Endothelial cell of umbilical vein (primary cell): ENCODE measurements around the gene C17orf50. TPM values are rescaled to one million over a fixed set of nuclear protein-coding genes. Genes with fewer than 3 reads are reported as not detected.

Experiments
- BruUV-seq: library from RNA; stranded (reverse); fragments of 400-500 nt; replicated peaks from 2 replicates; lab custom pipeline; 2021; lab: Mats Ljungman, UMichigan
- CTCF ChIA-PET: fragments of 300-600, 350-600 bp; sonication (Branson Sonifier 250); formaldehyde crosslinking; loops from one replicate; lab custom pipeline; 2021; ENCODE audit warnings: antibody characterized with exemption, inconsistent platforms; lab: Charles Lee
- POLR2A ChIA-PET: fragments of 300-600, 350-600 bp; sonication (Branson Sonifier 250); formaldehyde crosslinking; loops from one replicate; lab custom pipeline; 2021; ENCODE audit warnings: antibody characterized with exemption, inconsistent platforms; lab: Charles Lee
- DNase-seq: peaks from one replicate; pipeline ENCODE4 v3.0.0-alpha.2; 2011; ENCODE audit warnings: low read depth, low spot score
- FAIRE-seq: peaks from 2 replicates; lab custom pipeline; 2011; peaks lifted over from hg19 to GRCh38; lab: Jason Lieb, UNC
- H2AFZ ChIP-seq: 2 replicates; pipeline ENCODE4 v1.6.0; 2012; ENCODE audit warnings: low read depth, low read length, control low read depth, inconsistent platforms
- H3K27ac ChIP-seq: 2 replicates; pipeline ENCODE4 v1.5.1; 2011; ENCODE audit warnings: low read depth, mild to moderate bottlenecking, control low read depth, low read length, moderate library complexity; ENCODE audit not compliant: insufficient read depth
- H3K27me3 ChIP-seq, 2 experiments: 2 replicates each; pipeline versions ENCODE4 v1.6.0 to v1.6.1; 2011; ENCODE audit warnings: low read length in 2 of 2, mixed read lengths in 1 of 2; ENCODE audit not compliant: control insufficient read depth in 2 of 2, insufficient read depth in 2 of 2
- H3K36me3 ChIP-seq, 2 experiments: 2 replicates in 1 of 2; 3 replicates in 1 of 2; pipeline ENCODE4 v1.5.1; 2011; ENCODE audit warnings: low read length in 2 of 2, mild to moderate bottlenecking in 1 of 2, moderate library complexity in 1 of 2; ENCODE audit not compliant: control insufficient read depth in 2 of 2, insufficient read depth in 2 of 2; ENCODE audit errors: extremely low read depth in 1 of 2
- H3K4me1 ChIP-seq: 3 replicates; pipeline ENCODE4 v1.5.1; 2011; ENCODE audit warnings: mild to moderate bottlenecking, low read length; ENCODE audit not compliant: control insufficient read depth, insufficient read depth; ENCODE audit errors: extremely low read depth
- H3K4me2 ChIP-seq: 2 replicates; pipeline ENCODE4 v1.6.1; 2011; ENCODE audit warnings: low read length, control low read depth, mixed read lengths; ENCODE audit not compliant: insufficient read depth
- H3K4me3 ChIP-seq, 3 experiments: fragments of 200-600 bp in 1 of 3; sonication (generic), shearing (Covaris generic) in 1 of 3; replicated peaks in 1 of 3; 2 replicates each; pipeline ENCODE4 v1.5.1; 2011 to 2016; ENCODE audit warnings: control low read depth in 3 of 3, low read length in 3 of 3, mild to moderate bottlenecking in 2 of 3, inconsistent platforms in 1 of 3, low read depth in 1 of 3, moderate library complexity in 1 of 3; ENCODE audit not compliant: insufficient read depth in 1 of 3
- H3K79me2 ChIP-seq: 2 replicates; pipeline ENCODE4 v1.6.0; 2012; ENCODE audit warnings: low read length, inconsistent platforms; ENCODE audit not compliant: control insufficient read depth, insufficient read depth
- H3K9ac ChIP-seq: replicated peaks from 2 replicates; pipeline ENCODE3; 2011; ENCODE audit warnings: low read length, control low read depth; ENCODE audit not compliant: insufficient read depth; ENCODE audit errors: extremely low read depth
- H3K9me1 ChIP-seq: replicated peaks from 3 replicates; pipeline ENCODE4 v1.6.0; 2011; ENCODE audit warnings: mild to moderate bottlenecking, low read length; ENCODE audit not compliant: control insufficient read depth, insufficient read depth; ENCODE audit errors: extremely low read depth
- H3K9me3 ChIP-seq: replicated peaks from 2 replicates; pipeline ENCODE4 v1.5.1; 2012; ENCODE audit warnings: low read length, inconsistent platforms; ENCODE audit not compliant: control insufficient read depth, insufficient read depth
- H4K20me1 ChIP-seq: replicated peaks from 2 replicates; pipeline ENCODE3; 2011; ENCODE audit warnings: mild to moderate bottlenecking, low read length; ENCODE audit not compliant: control insufficient read depth, insufficient read depth; ENCODE audit errors: extremely low read depth
- EZH2 ChIP-seq: IDR thresholded peaks from 2 replicates; pipeline ENCODE4 v1.6.1; 2012; ENCODE audit warnings: borderline replicate concordance, low read depth, mild to moderate bottlenecking, moderate library complexity, low read length, inconsistent platforms; ENCODE audit not compliant: severe bottlenecking
- FOS ChIP-seq: IDR thresholded peaks from 2 replicates; pipeline ENCODE4 v1.6.1; 2011; ENCODE audit warnings: mild to moderate bottlenecking, low read length, moderate library complexity, borderline replicate concordance; ENCODE audit not compliant: insufficient read depth
- GATA2 ChIP-seq: IDR thresholded peaks from 2 replicates; pipeline ENCODE4 v1.7.0; 2011; ENCODE audit warnings: low read depth, mild to moderate bottlenecking, moderate library complexity, mixed read lengths, low read length; ENCODE audit not compliant: insufficient read length, insufficient read depth
- JUN ChIP-seq: IDR thresholded peaks from 2 replicates; pipeline ENCODE4 v1.6.1; 2011; ENCODE audit warnings: borderline replicate concordance, low read depth; ENCODE audit not compliant: insufficient read length, insufficient read depth
- MYC ChIP-seq: IDR thresholded peaks from one replicate; pipeline ENCODE4 v1.6.1; 2011; ENCODE audit warnings: mild to moderate bottlenecking, low read depth, low read length
- POLR2A ChIP-seq: IDR thresholded peaks from 2 replicates; pipeline ENCODE4 v1.6.1; 2012; ENCODE audit warnings: low read depth, mild to moderate bottlenecking, control low read depth, low read length
- POLR2AphosphoS5 ChIP-seq: IDR thresholded peaks from 2 replicates; pipeline ENCODE4 v1.6.1; 2012; ENCODE audit warnings: low read depth, mild to moderate bottlenecking, control low read depth, low read length, moderate library complexity; ENCODE audit not compliant: insufficient read depth
- dilution Hi-C: fragments of 300-500 bp; cut with MboI; formaldehyde crosslinking; loops from one replicate; pipeline ENCODE4 v1.15.0; 2019; ENCODE audit warnings: low sequenced_read_pairs; ENCODE audit not compliant: extremely low pct_ligation_motif_present
- intact Hi-C: fragments of 100-400 bp; cut with micrococcal nuclease; formaldehyde crosslinking; loops from one replicate; pipeline ENCODE4 v1.10.0; 2022
- polyA plus RNA-seq, 4 experiments: library from polyadenylated mRNA; depleted of rRNA in 3 of 4; stranded (reverse) in 3 of 4; unstranded in 1 of 4; fragments of >200 nt; gene quantifications; 2 replicates each; pipeline versions ENCODE4 v1.2.1 to v1.2.3, GENCODE V29; 2011 to 2012; ENCODE audit warnings: missing spikeins in 1 of 4
- total RNA-seq: library from RNA; stranded (reverse); gene quantifications from 2 replicates; pipeline ENCODE4 v1.2.3, GENCODE V29; 2021
- TF ChIP-seq, protein P1 (sequence below): IDR thresholded peaks from 2 replicates; pipeline ENCODE4 v1.6.1; 2011; ENCODE audit not compliant: insufficient read depth, insufficient read length
- TF ChIP-seq, protein P2 (sequence below), 2 donors: IDR thresholded peaks; 1 replicate in 1 of 2; 2 replicates in 1 of 2; pipeline ENCODE4 v1.5.1; 2011; ENCODE audit warnings: low read length in 2 of 2, mild to moderate bottlenecking in 2 of 2, moderate library complexity in 2 of 2, control low read depth in 1 of 2, inconsistent platforms in 1 of 2, low read depth in 1 of 2; ENCODE audit not compliant: insufficient read depth in 1 of 2; ENCODE audit errors: extremely low read depth in 1 of 2

Gene C17orf50
- total and polyA plus RNA-seq, 2 donors (not counting 3 experiments of a cell fraction or from before 2014, with no cell fraction given) = 0.15 TPM; not detected in 1

DNA sequence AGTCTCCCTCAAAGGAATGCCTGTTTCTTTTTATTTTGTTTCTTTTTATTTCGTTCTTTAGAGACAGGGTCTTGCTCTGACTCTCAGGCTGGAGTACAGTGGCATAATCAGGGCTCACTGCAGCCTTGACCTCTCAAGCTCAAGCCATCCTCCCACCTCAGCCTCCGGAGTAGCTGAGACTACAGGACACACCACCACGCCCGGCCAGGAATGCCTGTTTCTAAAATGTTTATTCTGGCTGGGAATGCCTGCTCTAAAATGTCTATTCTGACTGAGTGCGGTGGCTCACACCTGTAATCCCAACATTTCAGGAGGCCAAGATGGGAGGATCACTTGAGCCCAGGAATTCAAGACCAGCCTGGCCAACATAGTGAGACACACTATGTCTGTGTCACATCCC is 37.2 kb downstream of the C17orf50 start:
- DNase-seq (no peak), FAIRE-seq (no peak)
- POLR2A ChIA-PET = no interaction called here
- Histone ChIP-seq H3K36me3 (no peaks in the 10 kb centered on the region), H3K27ac (no peak overlapping the region), H3K4me1 (peaks cover 30% of the 10 kb centered on the region), H3K79me2 (no peaks in the 10 kb centered on the region), H2AFZ (no peak overlapping the region), H3K9ac (no peak overlapping the region), H4K20me1 (no peaks in the 10 kb centered on the region), H3K4me3 (no peak overlapping the region), H3K9me3 (no peaks in the 10 kb centered on the region), H3K4me2 (no peak overlapping the region), H3K9me1 (no peaks in the 10 kb centered on the region), H3K27me3 (peaks cover 24 to 47% of the 10 kb centered on the region in 2 experiments)
- TF ChIP-seq FOS (no peak), POLR2AphosphoS5 (no peak), MYC (no peak), POLR2A (no peak), JUN (no peak), EZH2 (no peak), GATA2 (no peak)
- TF ChIP-seq, protein P1, sequence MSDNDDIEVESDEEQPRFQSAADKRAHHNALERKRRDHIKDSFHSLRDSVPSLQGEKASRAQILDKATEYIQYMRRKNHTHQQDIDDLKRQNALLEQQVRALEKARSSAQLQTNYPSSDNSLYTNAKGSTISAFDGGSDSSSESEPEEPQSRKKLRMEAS = no peak
- TF ChIP-seq, protein P2, sequence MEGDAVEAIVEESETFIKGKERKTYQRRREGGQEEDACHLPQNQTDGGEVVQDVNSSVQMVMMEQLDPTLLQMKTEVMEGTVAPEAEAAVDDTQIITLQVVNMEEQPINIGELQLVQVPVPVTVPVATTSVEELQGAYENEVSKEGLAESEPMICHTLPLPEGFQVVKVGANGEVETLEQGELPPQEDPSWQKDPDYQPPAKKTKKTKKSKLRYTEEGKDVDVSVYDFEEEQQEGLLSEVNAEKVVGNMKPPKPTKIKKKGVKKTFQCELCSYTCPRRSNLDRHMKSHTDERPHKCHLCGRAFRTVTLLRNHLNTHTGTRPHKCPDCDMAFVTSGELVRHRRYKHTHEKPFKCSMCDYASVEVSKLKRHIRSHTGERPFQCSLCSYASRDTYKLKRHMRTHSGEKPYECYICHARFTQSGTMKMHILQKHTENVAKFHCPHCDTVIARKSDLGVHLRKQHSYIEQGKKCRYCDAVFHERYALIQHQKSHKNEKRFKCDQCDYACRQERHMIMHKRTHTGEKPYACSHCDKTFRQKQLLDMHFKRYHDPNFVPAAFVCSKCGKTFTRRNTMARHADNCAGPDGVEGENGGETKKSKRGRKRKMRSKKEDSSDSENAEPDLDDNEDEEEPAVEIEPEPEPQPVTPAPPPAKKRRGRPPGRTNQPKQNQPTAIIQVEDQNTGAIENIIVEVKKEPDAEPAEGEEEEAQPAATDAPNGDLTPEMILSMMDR (IDR thresholded peaks at IDR 0.05; ENCODE audit: extremely low read depth in 1 of 2, insufficient read depth in 1 of 2, low read depth in 1 of 2, low read length in 2 of 2) = no peak
- dilution Hi-C loops (no loop called here), intact Hi-C loops (no loop called here)
- CTCF ChIA-PET = interaction anchor here (0.9 to 8.1 kb wide), 2 partner anchors 11 to 34 kb away, joined by 3 to 68 read pairs; no protein-coding TSS in a partner anchor
- BruUV-seq = no TSS peak
